ENCODE measurements around the gene TSPAN33. TPM values are rescaled to one million over a fixed set of nuclear protein-coding genes. Genes with fewer than 3 reads are reported as not detected.
"Not testable (repeated sequence)": the region's sequence is repeated elsewhere in the genome, so short reads cannot be mapped to it uniquely, and the experiment has no call there.

The TSPAN33 gene
- total RNA-seq, 1 experiment from 2014 or later, result 11.1 TPM

GRCh38 chr7:129110258-129110981 is 34.1 kb upstream of the TSPAN33 start:
- no peaks in the 10 kb centered on the region for H3K79me2 ChIP-seq (ENCODE audit: low read length)
- H3K36me3 ChIP-seq (ENCODE audit: insufficient read depth, low read length), result no peaks in the 10 kb centered on the region
- H3K9me2 ChIP-seq (replicated peaks; ENCODE audit: insufficient read depth, low read length), result no peaks in the 10 kb centered on the region
- H3K27ac ChIP-seq (ENCODE audit: low read length), result no peak overlapping the region
- no peak overlapping the region for H3K4me3 ChIP-seq (ENCODE audit: low read length)
- H3K4me1 ChIP-seq (ENCODE audit: low read length), result no peaks in the 10 kb centered on the region
- H3K27me3 ChIP-seq (ENCODE audit: low read length), result no peaks in the 10 kb centered on the region
- no peak overlapping the region for H3K4me2 ChIP-seq (ENCODE audit: low read depth, low read length, poor library complexity, severe bottlenecking)
- DNase-seq, result no peak
- H3K9ac ChIP-seq (ENCODE audit: low read length), result no peak overlapping the region
- H4K20me1 ChIP-seq (ENCODE audit: insufficient read depth, low read depth, low read length), result no peaks in the 10 kb centered on the region
- no peaks in the 10 kb centered on the region for H3K9me3 ChIP-seq (ENCODE audit: low read length)
- H2AFZ ChIP-seq (ENCODE audit: low read length), result no peak overlapping the region

DNA sequence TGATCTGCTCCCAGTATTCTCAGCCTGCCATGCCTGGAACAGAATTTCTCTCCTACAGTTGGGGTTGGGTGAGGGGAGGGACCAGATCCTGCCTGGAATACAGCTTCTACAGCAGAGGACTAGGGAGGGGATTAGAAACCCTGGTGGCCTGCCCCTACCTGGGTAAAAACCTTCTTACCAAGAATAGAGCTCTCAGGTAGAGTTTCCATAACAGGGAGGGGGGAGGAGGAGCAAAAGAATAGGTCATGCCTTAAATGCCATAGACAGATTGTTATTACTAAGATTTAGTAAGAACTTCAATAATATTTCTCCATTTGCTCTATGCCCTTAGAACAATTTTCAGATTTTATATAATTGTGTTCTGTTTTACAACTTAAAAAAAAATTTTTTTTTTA is 33.5 kb upstream of the TSPAN33 start:
- Histone ChIP-seq H3K27me3 (ENCODE audit: low read length) (no peaks in the 10 kb centered on the region), H3K4me3 (ENCODE audit: low read length) (no peak overlapping the region), H3K4me2 (ENCODE audit: low read depth, low read length, poor library complexity, severe bottlenecking) (no peak overlapping the region), H3K9me2 (replicated peaks; ENCODE audit: insufficient read depth, low read length) (no peaks in the 10 kb centered on the region), H2AFZ (ENCODE audit: low read length) (no peak overlapping the region), H3K27ac (ENCODE audit: low read length) (no peak overlapping the region), H3K79me2 (ENCODE audit: low read length) (no peaks in the 10 kb centered on the region), H3K9ac (ENCODE audit: low read length) (no peak overlapping the region), H4K20me1 (ENCODE audit: insufficient read depth, low read depth, low read length) (no peaks in the 10 kb centered on the region), H3K9me3 (ENCODE audit: low read length) (no peaks in the 10 kb centered on the region), H3K36me3 (ENCODE audit: insufficient read depth, low read length) (no peaks in the 10 kb centered on the region), H3K4me1 (ENCODE audit: low read length) (no peaks in the 10 kb centered on the region)
- DNase-seq, result no peak

- Histone ChIP-seq H3K4me3 (ENCODE audit: low read length) (no peak overlapping the region), H3K79me2 (ENCODE audit: low read length) (no peaks in the 10 kb centered on the region), H3K9me2 (replicated peaks; ENCODE audit: insufficient read depth, low read length) (no peaks in the 10 kb centered on the region), H2AFZ (ENCODE audit: low read length) (no peak overlapping the region), H3K9ac (ENCODE audit: low read length) (no peak overlapping the region), H3K36me3 (ENCODE audit: insufficient read depth, low read length) (no peaks in the 10 kb centered on the region), H3K9me3 (ENCODE audit: low read length) (no peaks in the 10 kb centered on the region), H3K4me1 (ENCODE audit: low read length) (no peaks in the 10 kb centered on the region), H3K27me3 (ENCODE audit: low read length) (no peaks in the 10 kb centered on the region; the same call in 1 of the 2 replicates), H4K20me1 (ENCODE audit: insufficient read depth, low read depth, low read length) (no peaks in the 10 kb centered on the region), H3K4me2 (ENCODE audit: low read depth, low read length, poor library complexity, severe bottlenecking) (no peak overlapping the region), H3K27ac (ENCODE audit: low read length) (no peak overlapping the region)
- no peak for DNase-seq
Observed at GRCh38 chr7:129115676-129116075, 28.8 kb upstream of the TSPAN33 start.

- Histone ChIP-seq H3K4me2 (ENCODE audit: low read depth, low read length, poor library complexity, severe bottlenecking) (no peak overlapping the region), H4K20me1 (ENCODE audit: insufficient read depth, low read depth, low read length) (no peaks in the 10 kb centered on the region), H3K9me2 (replicated peaks; ENCODE audit: insufficient read depth, low read length) (no peaks in the 10 kb centered on the region), H3K9ac (ENCODE audit: low read length) (no peak overlapping the region), H3K36me3 (ENCODE audit: insufficient read depth, low read length) (no peaks in the 10 kb centered on the region), H3K79me2 (ENCODE audit: low read length) (no peaks in the 10 kb centered on the region), H3K9me3 (ENCODE audit: low read length) (no peaks in the 10 kb centered on the region), H3K27ac (ENCODE audit: low read length) (no peak overlapping the region), H3K4me1 (ENCODE audit: low read length) (no peaks in the 10 kb centered on the region), H3K4me3 (ENCODE audit: low read length) (no peak overlapping the region), H2AFZ (ENCODE audit: low read length) (no peak overlapping the region), H3K27me3 (ENCODE audit: low read length) (peaks cover 3% of the 10 kb centered on the region; the same call in 1 of the 2 replicates)
- no peak for DNase-seq
Observed at GRCh38 chr7:129118182-129118581, 26.3 kb upstream of the TSPAN33 start.

- no peaks in the 10 kb centered on the region for H4K20me1 ChIP-seq (ENCODE audit: insufficient read depth, low read depth, low read length)
Observed at GRCh38 chr7:129118976-129119375, 25.5 kb upstream of the TSPAN33 start.

GRCh38 chr7:129121501-129122077 is 22.9 kb upstream of the TSPAN33 start:
- not testable (repeated sequence) for H3K4me3 ChIP-seq (ENCODE audit: low read length); H4K20me1 ChIP-seq (ENCODE audit: insufficient read depth, low read depth, low read length); H3K4me1 ChIP-seq (ENCODE audit: low read length); H3K27ac ChIP-seq (ENCODE audit: low read length); H3K4me2 ChIP-seq (ENCODE audit: low read depth, low read length, poor library complexity, severe bottlenecking); DNase-seq; H3K9me2 ChIP-seq (replicated peaks; ENCODE audit: insufficient read depth, low read length); H3K36me3 ChIP-seq (ENCODE audit: insufficient read depth, low read length); H3K9ac ChIP-seq (ENCODE audit: low read length); H3K79me2 ChIP-seq (ENCODE audit: low read length); H2AFZ ChIP-seq (ENCODE audit: low read length); H3K27me3 ChIP-seq (ENCODE audit: low read length); H3K9me3 ChIP-seq (ENCODE audit: low read length)

More at GRCh38 chr7:129118976-129119375, 25.5 kb upstream of the TSPAN33 start:
- no peak overlapping the region for H3K9ac ChIP-seq (ENCODE audit: low read length)
- no peaks in the 10 kb centered on the region for H3K79me2 ChIP-seq (ENCODE audit: low read length)
- no peak overlapping the region for H3K27ac ChIP-seq (ENCODE audit: low read length)
- no peak overlapping the region for H3K4me2 ChIP-seq (ENCODE audit: low read depth, low read length, poor library complexity, severe bottlenecking)
- no peaks in the 10 kb centered on the region for H3K9me2 ChIP-seq (replicated peaks; ENCODE audit: insufficient read depth, low read length)
- peaks cover 3% of the 10 kb centered on the region; the same call in 1 of the 2 replicates for H3K27me3 ChIP-seq (ENCODE audit: low read length)
- DNase-seq, result no peak
- no peaks in the 10 kb centered on the region for H3K4me1 ChIP-seq (ENCODE audit: low read length)
- no peak overlapping the region for H3K4me3 ChIP-seq (ENCODE audit: low read length)
- no peaks in the 10 kb centered on the region for H3K36me3 ChIP-seq (ENCODE audit: insufficient read depth, low read length)
- H3K9me3 ChIP-seq (ENCODE audit: low read length), result no peaks in the 10 kb centered on the region
- no peak overlapping the region for H2AFZ ChIP-seq (ENCODE audit: low read length)

- no peak overlapping the region for H2AFZ ChIP-seq (ENCODE audit: low read length)
- H3K27me3 ChIP-seq (ENCODE audit: low read length), result peaks cover 3% of the 10 kb centered on the region; the same call in 1 of the 2 replicates
- no peak overlapping the region for H3K9ac ChIP-seq (ENCODE audit: low read length)
- no peak overlapping the region for H3K27ac ChIP-seq (ENCODE audit: low read length)
- H3K79me2 ChIP-seq (ENCODE audit: low read length), result no peaks in the 10 kb centered on the region
- no peaks in the 10 kb centered on the region for H3K36me3 ChIP-seq (ENCODE audit: insufficient read depth, low read length)
- H4K20me1 ChIP-seq (ENCODE audit: insufficient read depth, low read depth, low read length), result no peaks in the 10 kb centered on the region
- H3K4me2 ChIP-seq (ENCODE audit: low read depth, low read length, poor library complexity, severe bottlenecking), result no peak overlapping the region
- H3K4me1 ChIP-seq (ENCODE audit: low read length), result no peaks in the 10 kb centered on the region
- H3K4me3 ChIP-seq (ENCODE audit: low read length), result no peak overlapping the region
- DNase-seq, result no peak
- H3K9me2 ChIP-seq (replicated peaks; ENCODE audit: insufficient read depth, low read length), result no peaks in the 10 kb centered on the region
- H3K9me3 ChIP-seq (ENCODE audit: low read length), result no peaks in the 10 kb centered on the region
Observed at GRCh38 chr7:129122078-129122750, 22.3 kb upstream of the TSPAN33 start.

DNA sequence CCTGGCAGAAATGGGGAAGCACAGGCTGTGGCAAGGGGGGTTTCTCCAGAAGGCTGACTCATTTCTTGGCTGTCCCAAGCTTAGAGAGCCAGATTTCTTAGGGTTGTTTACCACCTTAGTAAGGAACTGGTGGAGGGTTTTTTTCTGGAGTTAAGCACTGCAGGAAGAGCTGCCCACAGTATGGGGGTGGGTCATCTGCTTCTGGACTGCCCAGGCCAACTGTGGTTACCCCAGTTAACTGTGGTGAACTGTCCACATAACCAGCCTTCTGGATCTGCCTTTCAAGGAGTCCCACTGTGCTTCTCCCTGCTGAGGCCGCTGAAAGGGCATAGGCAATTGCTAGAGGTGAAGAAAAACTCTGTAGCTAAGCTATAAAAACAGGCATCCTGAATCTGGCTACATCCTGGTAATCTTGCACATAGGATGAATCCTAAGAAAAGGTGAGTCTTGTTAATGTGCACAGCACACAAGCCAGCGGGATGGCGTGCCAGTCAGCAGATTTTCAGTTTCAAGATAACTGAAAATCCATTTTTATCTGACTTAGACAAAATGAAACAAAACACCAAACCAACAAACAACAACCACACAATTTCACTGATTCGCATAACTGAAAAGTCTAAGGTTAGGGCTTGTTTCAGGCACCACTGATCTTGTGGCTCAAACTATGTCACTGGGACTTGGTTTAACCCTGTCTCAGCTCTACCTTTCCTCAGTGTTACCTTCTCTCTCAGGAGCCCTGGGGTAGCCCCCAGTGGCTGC is 21.6 kb upstream of the TSPAN33 start:
- Histone ChIP-seq H3K4me2 (ENCODE audit: low read depth, low read length, poor library complexity, severe bottlenecking) (no peak overlapping the region), H3K36me3 (ENCODE audit: insufficient read depth, low read length) (no peaks in the 10 kb centered on the region), H3K9me2 (replicated peaks; ENCODE audit: insufficient read depth, low read length) (no peaks in the 10 kb centered on the region), H3K27ac (ENCODE audit: low read length) (no peak overlapping the region), H2AFZ (ENCODE audit: low read length) (no peak overlapping the region), H3K4me1 (ENCODE audit: low read length) (no peaks in the 10 kb centered on the region), H3K9me3 (ENCODE audit: low read length) (no peaks in the 10 kb centered on the region), H3K79me2 (ENCODE audit: low read length) (no peaks in the 10 kb centered on the region), H3K27me3 (ENCODE audit: low read length) (peaks cover 3% of the 10 kb centered on the region; the same call in 1 of the 2 replicates), H4K20me1 (ENCODE audit: insufficient read depth, low read depth, low read length) (no peaks in the 10 kb centered on the region), H3K9ac (ENCODE audit: low read length) (no peak overlapping the region), H3K4me3 (ENCODE audit: low read length) (no peak overlapping the region)
- no peak for DNase-seq

Measured in Karpas-422 (cell line).